GM12878 (cell line): ENCODE measurements around the gene AJM1. TPM values are rescaled to one million over a fixed set of nuclear protein-coding genes. Genes with fewer than 3 reads are reported as not detected.

Experiments used
- BCLAF1 ChIP-seq: fragments of 450-650 bp; IDR thresholded peaks from 2 replicates; pipeline ENCODE4 v1.6.1; 2017; ENCODE audit warnings: antibody characterized with exemption, mild to moderate bottlenecking, moderate library complexity
- IRF4 ChIP-seq: IDR thresholded peaks from 2 replicates; pipeline ENCODE4 v1.6.1; 2011; ENCODE audit warnings: low read depth, low read length
- IRF5 ChIP-seq: fragments of 450-650 bp; IDR thresholded peaks from 2 replicates; pipeline ENCODE4 v1.6.1; 2017; ENCODE audit warnings: borderline replicate concordance
- NR2F1 ChIP-seq: fragments of 450-650 bp; conservative IDR thresholded peaks from 2 replicates; pipeline ENCODE4 v1.6.1; 2017; ENCODE audit warnings: mild to moderate bottlenecking
- SKIL ChIP-seq: fragments of 450-650 bp; IDR thresholded peaks from 2 replicates; pipeline ENCODE4 v1.6.1; 2017; ENCODE audit warnings: mild to moderate bottlenecking, low read depth, inconsistent platforms; ENCODE audit not compliant: poor library complexity, severe bottlenecking
- TCF3 ChIP-seq: IDR thresholded peaks from 2 replicates; pipeline ENCODE4 v1.6.1; 2012; ENCODE audit warnings: low read depth, mild to moderate bottlenecking, low read length, borderline replicate concordance; ENCODE audit not compliant: insufficient read depth
- ZNF592 ChIP-seq: fragments of 450-650 bp; IDR thresholded peaks from 2 replicates; pipeline ENCODE4 v1.6.1; 2017; ENCODE audit warnings: mild to moderate bottlenecking, moderate library complexity
- ZSCAN29 ChIP-seq: fragments of 450-650 bp; IDR thresholded peaks from 2 replicates; pipeline ENCODE4 v1.6.1; 2017; ENCODE audit warnings: mild to moderate bottlenecking, moderate library complexity
- polyA plus RNA-seq, 11 experiments: library from polyadenylated mRNA; depleted of rRNA in 4 of 11; unstranded in 6 of 11; stranded (reverse) in 5 of 11; fragments of >200 nt; fragmentation: Nextera tagmentation in 4 of 11; fragmentation: Illumina TruSeq in 1 of 11; extraction: Ambion mirVana in 4 of 11; extraction: Trizol in 1 of 11; gene quantifications; 1 replicate in 1 of 11; 2 replicates in 10 of 11; pipeline versions ENCODE4 v1.2.1 to v1.2.3, GENCODE V29; 2011 to 2016; ENCODE audit warnings: inconsistent platforms in 2 of 11, missing spikeins in 2 of 11, low read depth in 1 of 11
- total RNA-seq, 4 experiments: library from RNA; depleted of rRNA in 3 of 4; stranded (reverse); fragments of >200 nt in 3 of 4; fragmentation: Illumina TruSeq in 1 of 4; extraction: Trizol in 1 of 4; gene quantifications; 2 replicates each; pipeline versions ENCODE4 v1.2.1 to v1.2.3, GENCODE V29; 2013 to 2021

AJM1 gene
- total and polyA plus RNA-seq, 10 of the 15 experiments (the other 5 are each of a cell fraction or from before 2014, with no cell fraction given) = 0.06 to 2.5 (median 1.0) TPM; not detected in 2

- TF ChIP-seq SKIL = no peak
- no peak for TF ChIP-seq IRF5
- TF ChIP-seq IRF4 = no peak
- no peak for TF ChIP-seq TCF3
- no peak for TF ChIP-seq NR2F1
- no peak for TF ChIP-seq ZSCAN29
- no peak for TF ChIP-seq BCLAF1
- TF ChIP-seq ZNF592 = no peak
- TF ChIP-seq, all 136 proteins: peak for 0
Measured at GRCh38 chr9:136829412-136829811, 12.9 kb upstream of the AJM1 start (continued).
